ENCODE results near the gene USP40. TPM values are rescaled to one million over a fixed set of nuclear protein-coding genes. Genes with fewer than 3 reads are reported as not detected.

Gene USP40
- total RNA-seq, 1 experiment from 2014 or later: 23.8 TPM

DNA sequence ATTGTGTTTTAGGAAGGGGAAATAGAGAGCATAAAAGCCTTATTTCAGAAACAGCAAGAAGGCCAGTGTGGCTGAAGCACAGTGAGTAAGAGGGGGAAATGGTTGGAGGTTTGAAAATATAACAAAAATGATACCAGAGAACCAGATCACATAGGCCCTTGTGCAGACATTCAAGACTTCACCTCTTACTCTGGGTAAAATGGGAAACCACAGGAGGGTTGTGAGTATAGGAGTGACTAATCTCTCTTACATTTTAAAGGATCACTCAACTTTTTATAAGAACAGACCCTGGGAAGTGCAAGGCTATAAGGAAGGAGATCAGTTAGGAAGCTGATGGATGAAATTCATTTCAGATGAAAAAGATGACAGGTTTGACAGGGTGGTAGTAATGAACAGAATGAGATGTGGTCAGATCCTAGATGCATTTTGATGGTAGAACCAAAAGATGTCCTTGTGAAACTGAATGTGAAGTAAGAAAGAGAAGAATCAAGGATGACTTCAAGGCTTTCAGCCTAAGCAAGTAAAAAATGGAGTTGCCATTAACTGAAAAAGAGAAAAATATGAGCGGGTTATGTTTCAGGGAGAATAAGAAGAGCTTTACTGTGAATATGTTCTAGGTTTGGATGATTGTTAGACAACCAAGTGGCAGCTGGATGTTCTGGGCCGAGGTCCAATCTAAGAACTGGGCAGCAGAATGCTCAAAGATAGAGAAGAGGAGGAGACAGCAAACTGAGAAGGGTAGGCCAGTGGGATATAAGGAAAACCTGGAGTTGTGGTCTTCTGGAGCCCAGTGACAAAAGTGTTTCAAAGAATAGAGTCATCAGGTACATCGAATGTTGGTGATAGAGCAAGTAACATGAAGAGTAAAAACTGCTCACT lies 65.1 kb downstream of the USP40 start:
- in situ Hi-C loops (cut with HindIII; ENCODE audit: low sequenced_read_pairs): no loop called here
- DNase-seq (ENCODE audit: low spot score): no peak

DNA sequence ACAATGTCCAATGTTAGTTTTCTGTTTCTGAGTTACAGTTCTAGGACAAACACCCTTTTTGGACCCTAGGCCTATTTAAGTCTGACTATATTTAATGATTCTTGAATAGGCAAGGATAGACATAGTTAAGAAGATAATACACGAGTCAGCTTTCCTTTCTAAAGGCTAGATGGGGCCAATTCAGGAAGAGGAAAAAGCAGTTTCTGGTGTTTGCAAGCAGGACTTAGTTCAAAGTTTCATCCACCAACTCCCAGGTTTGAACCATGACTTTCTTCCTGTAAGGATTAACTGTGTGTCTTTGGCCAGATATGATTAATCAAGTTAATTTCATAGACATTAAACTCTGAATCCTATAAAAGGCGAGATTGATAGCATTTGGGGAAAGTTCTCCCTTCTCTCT lies 66.7 kb downstream of the USP40 start:
- in situ Hi-C loops (cut with HindIII; ENCODE audit: low sequenced_read_pairs): no loop called here
- no peak for DNase-seq (ENCODE audit: low spot score)

DNA sequence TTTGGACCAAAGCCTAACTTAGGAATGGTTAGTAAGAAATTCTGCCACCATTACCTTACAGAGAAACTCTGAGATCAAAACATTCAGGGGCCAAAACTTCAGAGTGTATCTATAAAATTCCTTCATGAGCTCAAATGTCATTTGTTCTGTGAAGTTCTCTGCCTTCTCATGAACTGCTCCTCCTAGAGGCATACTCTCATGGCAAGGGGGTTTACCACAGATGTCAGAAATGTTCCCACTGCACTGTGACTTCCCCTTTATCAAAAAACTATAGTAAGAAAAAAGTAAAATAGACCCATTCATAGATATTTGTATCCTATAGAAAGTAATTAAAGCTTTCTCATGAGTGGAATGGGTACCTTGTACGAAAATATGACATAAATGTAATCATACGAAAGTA lies 68.5 kb downstream of the USP40 start:
- in situ Hi-C loops (cut with HindIII; ENCODE audit: low sequenced_read_pairs): no loop called here

DNA sequence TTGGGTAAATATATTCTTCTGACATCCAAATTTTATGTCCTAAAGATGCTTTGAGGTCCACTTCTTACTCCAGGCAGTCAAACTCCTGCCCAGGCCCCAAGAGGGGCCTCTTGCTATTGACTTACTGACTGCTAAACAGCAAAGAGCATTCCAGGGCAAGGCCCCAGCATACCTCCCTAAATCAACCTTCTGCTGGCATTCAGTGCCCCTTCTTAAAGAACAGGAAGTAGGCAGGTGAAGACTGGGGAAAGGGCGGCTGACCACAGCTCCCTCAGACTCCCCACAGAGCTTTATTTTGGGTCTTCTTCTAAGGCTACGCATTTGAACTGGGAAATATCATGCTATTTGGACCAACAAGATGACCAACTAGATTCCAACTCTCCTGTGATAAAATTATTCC lies 68.9 kb downstream of the USP40 start:
- DNase-seq (ENCODE audit: low spot score): no peak
- in situ Hi-C loops (cut with HindIII; ENCODE audit: low sequenced_read_pairs): no loop called here

More for the DNA sequence above, 68.5 kb downstream of the USP40 start:
- DNase-seq (ENCODE audit: low spot score): no peak

DNA sequence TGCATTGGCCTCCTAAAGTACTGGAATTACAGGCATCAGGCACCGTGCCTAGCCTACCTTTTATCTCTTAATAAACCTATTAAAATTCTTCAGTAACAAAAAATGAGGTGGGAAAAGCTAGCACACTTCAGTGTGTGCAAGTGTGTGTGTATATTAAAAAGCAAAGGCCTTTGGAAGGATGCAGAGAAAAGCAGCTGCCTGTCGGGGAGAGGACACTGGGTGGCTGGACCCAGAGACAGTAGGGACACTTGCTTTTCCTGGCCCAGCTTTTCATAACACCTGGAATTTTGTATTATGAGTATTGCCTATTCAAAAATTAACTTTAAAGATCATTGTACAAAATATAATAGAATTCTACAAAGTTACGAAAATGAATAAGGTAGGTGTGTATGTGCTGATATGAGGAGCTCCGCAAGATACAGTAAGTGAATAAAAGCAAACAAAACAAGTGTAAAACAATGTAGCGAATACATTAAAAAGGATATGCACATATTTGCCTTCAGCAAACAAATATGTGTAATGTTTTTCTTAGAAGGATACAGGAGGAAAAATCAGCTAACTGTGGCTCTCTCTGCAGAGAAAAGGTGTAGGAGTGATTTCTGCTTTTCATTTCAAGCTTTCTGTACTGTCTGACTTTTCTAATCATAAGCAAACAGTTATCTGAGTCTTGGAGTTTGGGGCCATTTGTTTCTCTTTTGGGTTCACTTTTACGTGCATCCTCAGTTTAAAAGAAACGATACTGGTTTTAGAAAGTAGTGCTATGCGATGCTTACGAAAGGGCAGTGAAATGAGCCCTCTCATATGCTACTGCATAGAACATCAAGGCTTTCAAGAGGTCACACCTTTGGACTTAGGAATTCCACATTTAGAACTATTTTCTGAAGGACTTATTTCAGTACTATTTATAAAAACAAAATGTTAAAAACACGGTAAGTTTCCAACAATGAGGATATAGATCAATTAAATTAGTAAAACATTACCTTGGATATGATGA lies 70.8 kb downstream of the USP40 start:
- DNase-seq (ENCODE audit: low spot score): no peak
- in situ Hi-C loops (cut with HindIII; ENCODE audit: low sequenced_read_pairs): no loop called here

DNA sequence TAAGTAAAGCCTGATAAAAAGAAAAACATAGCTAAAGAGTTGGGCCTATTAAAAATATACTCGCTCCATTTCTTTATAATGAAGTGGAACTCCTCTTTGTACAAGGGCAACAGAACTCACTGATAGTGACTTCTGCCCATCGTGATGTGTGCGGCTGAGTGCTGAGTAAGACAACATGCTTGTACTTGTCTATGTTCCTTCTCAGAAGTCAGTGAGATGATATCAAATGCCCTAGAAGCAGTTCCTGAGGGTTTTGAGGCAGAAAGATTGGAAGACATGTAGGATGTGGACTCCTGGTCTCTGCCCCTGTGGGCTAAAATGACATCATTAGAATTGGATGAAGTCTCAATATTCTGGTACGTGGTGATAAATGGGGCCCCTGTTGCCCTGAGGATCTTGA lies 73.8 kb downstream of the USP40 start:
- in situ Hi-C loops (cut with HindIII; ENCODE audit: low sequenced_read_pairs): no loop called here
- no peak for DNase-seq (ENCODE audit: low spot score)

DNA sequence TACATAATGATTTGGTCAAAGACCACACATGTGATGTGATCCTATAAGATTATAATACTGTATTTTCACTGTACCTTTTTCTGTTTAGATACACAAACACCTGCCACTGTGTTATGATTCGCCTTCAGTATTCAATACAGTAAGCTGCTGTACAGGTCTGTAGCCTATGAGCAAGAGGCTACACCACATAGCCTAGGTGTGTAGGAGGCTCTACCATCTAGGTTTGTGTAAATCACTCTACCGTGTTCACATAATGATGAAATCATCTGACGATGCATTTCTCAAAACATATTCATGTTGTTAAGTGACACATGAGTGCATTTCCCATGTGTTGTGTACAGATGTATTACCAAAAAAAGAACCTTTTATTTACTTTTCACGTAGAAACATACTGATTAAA lies 74.5 kb downstream of the USP40 start:
- DNase-seq (ENCODE audit: low spot score): no peak
- in situ Hi-C loops (cut with HindIII; ENCODE audit: low sequenced_read_pairs): no loop called here

DNA sequence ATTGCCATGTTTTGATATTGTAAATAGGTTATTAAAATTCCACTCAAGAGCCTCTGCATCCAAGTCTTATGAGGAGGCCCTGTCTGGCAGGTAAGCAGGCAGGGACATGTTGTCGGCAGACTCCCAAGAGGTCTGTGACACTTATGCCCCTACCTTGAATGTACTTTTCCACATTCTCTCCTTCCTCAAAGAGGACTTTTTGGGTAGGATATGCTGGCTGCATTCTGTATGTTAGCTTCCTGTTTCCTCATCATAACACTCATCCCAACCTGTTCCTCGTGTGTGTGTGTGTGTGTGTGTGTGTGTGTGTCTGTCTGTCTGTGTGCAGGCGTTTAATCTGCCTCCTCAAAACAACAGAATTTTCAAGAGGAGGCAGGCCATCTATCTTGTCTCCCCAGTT lies 75.3 kb downstream of the USP40 start:
- in situ Hi-C loops (cut with HindIII; ENCODE audit: low sequenced_read_pairs): no loop called here
- no peak for DNase-seq (ENCODE audit: low spot score)

DNA sequence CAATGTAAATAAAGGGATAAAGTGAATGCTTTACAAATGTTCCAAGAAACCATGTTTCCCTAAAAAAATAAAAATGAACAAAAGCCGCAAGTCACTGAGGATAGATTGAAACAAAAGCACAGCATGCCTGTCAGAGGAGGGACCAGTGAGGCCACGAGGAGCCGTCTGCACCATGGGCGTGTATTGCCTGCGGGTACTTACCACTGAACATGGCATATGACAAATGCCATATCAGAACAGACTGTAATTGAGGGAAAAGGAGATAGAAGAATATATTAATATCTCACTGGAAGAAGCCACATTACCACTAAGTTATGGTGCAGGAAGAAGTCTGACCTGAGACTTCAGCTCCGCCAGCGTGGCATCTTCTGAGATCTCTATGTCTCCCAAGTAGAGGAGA lies 75.8 kb downstream of the USP40 start:
- in situ Hi-C loops (cut with HindIII; ENCODE audit: low sequenced_read_pairs): no loop called here

DNA sequence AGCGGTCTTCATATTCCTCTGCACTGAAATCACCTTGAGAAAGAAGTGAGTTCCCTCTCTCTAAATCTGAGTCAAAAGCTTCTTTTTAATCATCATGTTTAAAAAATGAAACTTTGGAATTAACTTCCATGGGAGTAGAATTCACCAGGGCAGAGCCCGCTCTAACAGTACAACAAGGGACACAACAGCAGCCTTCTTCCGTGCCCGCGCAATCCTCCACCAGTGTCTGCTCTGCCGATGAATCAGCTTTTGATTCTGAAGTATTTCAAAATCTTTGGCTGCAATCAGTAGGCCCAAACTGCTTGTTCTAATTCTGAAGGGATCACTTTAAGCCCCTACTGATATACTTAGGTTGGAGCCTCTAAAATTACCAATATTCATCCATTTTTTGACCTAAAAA lies 76.9 kb downstream of the USP40 start:
- in situ Hi-C loops (cut with HindIII; ENCODE audit: low sequenced_read_pairs): no loop called here
- DNase-seq (ENCODE audit: low spot score): no peak

More for the DNA sequence above, 75.8 kb downstream of the USP40 start:
- no peak for DNase-seq (ENCODE audit: low spot score)

DNA sequence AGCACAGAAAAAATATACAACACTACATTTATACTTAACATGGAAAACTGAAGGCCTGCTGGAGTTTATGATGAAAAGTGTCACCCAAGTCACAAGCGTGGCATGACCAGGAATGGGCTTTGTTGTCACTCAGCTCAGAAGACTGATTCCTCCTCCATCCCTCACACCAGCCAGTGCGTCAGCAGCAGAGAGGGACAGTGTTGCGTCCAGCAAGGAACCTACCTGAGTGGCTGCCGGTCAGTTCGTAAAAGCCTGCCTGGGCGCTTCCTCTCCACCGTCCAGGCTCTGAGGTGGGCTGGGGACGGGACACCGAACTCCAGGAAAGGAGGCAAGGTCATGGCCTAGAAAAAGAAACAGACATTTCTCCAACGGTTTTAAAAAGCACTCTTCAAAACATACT lies 77.4 kb downstream of the USP40 start:
- in situ Hi-C loops (cut with HindIII; ENCODE audit: low sequenced_read_pairs): no loop called here

DNA sequence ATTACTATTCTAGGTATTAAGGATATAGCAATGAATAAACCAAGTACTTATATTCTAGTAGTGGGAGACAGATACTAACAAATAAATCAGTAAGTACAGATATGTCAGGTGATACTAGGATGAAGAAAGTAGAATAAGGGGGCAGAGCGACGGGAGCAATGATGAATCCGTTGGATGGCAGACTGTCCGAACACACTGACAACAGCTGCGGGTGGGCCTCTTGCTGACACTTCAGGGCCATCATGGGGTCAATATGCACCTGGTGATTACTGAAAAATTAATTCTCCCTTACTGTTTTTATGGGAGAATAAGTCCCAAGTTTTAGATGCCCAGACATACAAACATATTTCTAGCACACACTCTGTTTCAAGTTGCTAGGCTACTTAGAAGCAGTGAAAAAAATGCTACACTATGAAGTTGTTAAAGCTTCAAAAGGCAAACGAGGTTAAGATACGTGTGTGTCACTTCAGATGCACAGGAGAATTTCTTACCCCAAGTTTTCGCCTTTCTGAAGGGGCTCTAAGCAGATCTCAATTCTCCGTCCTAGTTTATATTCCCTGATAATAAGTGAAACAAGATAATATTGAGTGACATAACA lies 78.7 kb downstream of the USP40 start:
- in situ Hi-C loops (cut with HindIII; ENCODE audit: low sequenced_read_pairs): no loop called here
- DNase-seq (ENCODE audit: low spot score): no peak

More for the DNA sequence above, 77.4 kb downstream of the USP40 start:
- DNase-seq (ENCODE audit: low spot score): no peak

DNA sequence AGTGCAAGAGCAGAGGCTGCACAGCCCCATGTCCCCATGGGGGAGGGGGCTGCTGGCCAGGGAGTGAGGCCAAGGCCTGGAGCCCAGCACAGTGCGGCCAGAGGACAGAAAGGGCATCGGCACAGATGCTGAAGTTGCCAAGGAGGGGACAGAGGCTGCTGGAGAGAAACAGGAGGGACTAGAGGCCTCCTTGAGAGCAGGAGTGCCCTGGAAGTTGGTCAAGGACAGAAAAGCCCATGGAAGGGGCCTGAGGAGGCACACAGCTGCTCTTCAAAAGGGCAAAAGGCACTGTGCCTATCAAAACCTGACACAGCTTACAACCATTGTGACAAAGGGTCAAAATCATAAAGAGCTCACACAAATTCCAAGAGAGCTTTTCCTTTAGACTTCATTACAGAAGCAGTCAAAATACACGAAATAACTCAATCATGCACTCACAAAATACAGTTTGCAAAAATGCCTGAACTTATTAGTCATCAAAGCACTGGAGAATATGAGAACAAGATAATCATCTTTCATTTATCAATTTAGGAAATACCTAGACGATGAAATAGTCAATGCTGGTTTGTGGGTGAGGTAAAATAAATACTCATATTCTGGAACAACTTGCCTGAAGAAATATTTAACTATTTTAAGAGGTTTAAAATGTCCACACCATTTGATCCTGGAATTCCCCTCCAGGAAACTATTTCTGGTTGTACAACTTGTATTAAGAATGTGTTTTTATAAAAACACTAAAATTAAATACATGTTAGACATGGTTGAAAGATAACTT lies 79.6 kb downstream of the USP40 start:
- in situ Hi-C loops (cut with HindIII; ENCODE audit: low sequenced_read_pairs): no loop called here
- no peak for DNase-seq (ENCODE audit: low spot score)

DNA sequence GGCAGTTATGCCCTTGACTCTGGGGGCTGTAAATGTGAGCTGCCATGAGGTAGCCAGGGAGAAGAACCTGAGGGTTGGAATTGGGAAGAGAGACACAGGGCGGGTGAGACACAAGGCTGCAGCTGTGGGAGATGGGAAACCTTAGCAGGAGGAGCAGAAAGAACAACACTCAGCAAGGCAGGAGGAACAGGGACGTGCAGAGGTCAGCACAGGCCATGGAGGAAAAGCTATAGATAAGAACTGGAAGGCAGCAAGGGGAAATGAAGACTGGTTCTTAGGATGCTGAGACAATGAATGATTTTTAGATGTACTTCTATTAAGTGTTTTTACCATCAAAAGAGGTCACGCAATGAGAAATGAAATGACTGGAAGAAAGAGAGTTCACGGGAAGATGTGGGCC lies 80.2 kb downstream of the USP40 start:
- no peak for DNase-seq (ENCODE audit: low spot score)
- in situ Hi-C loops (cut with HindIII; ENCODE audit: low sequenced_read_pairs): no loop called here

DNA sequence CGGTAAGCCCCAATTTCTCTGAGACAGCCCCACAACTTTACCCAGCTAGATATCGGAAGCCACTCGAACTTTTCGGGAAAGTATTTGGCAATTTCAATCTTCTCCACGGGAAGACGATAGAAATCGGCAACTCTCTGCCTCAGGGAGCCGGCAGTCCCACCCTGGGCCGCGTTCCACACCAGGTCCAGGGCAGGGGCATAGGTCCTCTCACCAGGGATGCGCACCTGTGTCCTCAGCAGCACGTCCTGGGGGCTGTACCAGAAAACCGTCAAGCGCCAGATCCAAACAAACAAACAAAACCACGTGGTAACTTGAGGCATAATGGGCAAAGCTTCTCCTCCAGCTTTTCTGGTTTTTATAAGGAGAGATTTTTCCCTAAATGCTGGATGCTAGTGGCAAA lies 80.9 kb downstream of the USP40 start:
- in situ Hi-C loops (cut with HindIII; ENCODE audit: low sequenced_read_pairs): no loop called here
- DNase-seq (ENCODE audit: low spot score): no peak

DNA sequence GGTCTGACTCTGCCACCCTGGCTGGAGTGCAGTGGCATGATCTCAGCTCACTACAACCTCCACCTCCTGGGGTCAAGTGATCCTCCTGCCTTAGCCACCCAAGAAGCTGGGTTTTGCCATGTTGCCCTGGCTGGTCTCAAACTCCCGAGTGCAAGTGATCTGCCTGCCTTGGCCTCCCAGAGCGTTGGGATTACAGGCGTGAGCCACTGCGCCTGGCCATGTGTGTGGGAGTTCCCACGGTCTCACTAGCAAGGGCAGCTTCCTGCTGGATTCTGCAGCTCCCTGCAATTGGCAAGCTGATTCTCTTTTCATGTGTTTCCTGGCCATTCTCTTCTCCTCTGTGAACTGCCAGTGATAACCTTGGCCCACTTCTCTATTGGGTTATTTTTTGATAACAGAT lies 84.0 kb downstream of the USP40 start:
- in situ Hi-C loops (cut with HindIII; ENCODE audit: low sequenced_read_pairs): no loop called here

DNA sequence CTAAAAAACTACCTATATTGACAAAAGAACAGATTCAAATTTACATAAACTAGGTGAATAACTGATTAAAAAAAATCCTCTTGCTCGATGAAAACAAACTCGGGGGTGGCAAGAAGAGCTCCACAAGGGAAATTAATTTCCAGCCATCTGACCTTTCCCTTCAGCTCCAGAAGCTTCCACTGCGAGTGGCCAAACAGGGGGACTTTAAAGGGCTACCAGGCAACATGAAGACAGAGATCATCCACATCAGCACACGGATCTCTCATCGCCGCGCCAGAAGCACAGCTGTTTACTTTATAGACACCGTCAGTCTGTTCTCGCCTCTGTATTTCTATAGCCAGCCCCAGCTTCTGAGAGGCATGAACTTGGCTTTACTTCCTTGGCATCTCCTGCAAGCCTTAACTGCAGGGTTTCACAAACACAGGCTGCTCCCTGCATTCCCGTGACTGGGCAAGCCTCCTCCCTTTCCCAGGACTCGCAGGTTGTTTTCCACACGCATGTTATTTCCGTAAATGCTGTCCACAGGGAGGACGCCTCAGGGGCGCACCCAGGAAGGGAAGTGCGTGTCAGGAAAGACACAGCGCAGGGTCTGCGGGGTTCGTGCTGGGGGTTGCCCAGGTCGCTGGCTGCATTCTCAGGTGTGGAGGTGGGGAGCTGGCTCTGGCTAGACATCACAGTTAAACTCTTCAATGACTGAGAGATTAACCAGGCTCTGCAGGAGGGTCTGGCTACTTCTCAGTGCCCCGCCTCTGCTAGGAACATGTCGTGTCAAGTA lies 85.0 kb downstream of the USP40 start:
- in situ Hi-C loops (cut with HindIII; ENCODE audit: low sequenced_read_pairs): no loop called here
- DNase-seq (ENCODE audit: low spot score): peak; percentile 78

More for the DNA sequence above, 84.0 kb downstream of the USP40 start:
- no peak for DNase-seq (ENCODE audit: low spot score)

DNA sequence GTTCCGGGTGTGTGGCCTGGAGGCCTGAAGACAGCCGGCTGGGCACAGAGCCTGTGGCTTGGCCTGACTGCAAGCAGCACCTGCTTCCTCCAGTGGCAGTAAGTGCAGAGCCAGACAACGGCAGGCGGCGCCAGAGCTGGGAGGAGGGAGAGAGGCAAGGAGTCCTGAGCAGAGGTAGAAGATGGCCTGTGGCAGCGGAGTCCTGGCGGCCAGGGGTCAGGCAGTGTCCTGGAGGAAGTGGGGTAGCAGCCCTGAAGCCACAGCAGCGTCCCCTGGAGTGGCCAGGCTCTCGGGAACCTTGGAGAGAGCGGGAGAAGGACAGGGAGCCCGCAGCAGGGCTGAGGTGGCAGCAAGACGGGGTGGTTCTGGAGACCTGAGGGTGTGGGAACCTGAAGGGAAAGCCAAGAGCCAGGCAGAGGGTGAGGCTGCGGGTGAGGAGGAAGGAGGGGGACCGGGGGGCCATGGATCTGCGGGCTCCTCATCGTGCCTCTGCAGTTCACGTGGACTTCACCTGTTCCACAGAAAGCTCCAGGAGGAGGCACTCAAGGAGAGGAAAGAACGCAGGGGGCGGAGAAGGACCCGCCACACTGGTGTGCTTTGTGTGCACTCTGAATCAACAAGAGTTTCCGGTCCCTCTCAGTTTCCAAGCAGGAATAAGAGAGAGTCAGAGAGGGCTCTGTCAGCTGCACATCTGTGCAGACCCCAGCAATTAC lies 85.9 kb downstream of the USP40 start:
- in situ Hi-C loops (cut with HindIII; ENCODE audit: low sequenced_read_pairs): no loop called here
- peak; percentile 89 for DNase-seq (ENCODE audit: low spot score)
